ENCODE results near the gene KLHL29.
"Not testable (repeated sequence)": the region's sequence is repeated elsewhere in the genome, so short reads cannot be mapped to it uniquely, and the experiment has no call there.

KLHL29 gene

GRCh38 chr2:23375448-23375847 lies 9.5 kb upstream of the KLHL29 start:
- FAIRE-seq: no peak

GRCh38 chr2:23376075-23376474 lies 8.9 kb upstream of the KLHL29 start:
- no peak for FAIRE-seq

GRCh38 chr2:23376972-23377371 lies 8.0 kb upstream of the KLHL29 start:
- FAIRE-seq: no peak

- FAIRE-seq: no peak
These were observed 7.2 kb upstream of the KLHL29 start for GRCh38 chr2:23377771-23378170.

- no peak for FAIRE-seq
These were observed 6.5 kb upstream of the KLHL29 start for GRCh38 chr2:23378496-23378895.

- no peak for FAIRE-seq
These were observed 5.7 kb upstream of the KLHL29 start for GRCh38 chr2:23379220-23379695.

- FAIRE-seq: no peak
These were observed 4.4 kb upstream of the KLHL29 start for GRCh38 chr2:23380562-23381065.

GRCh38 chr2:23381084-23381483 lies 3.9 kb upstream of the KLHL29 start:
- FAIRE-seq: no peak

- FAIRE-seq: no peak
These were observed 3.5 kb upstream of the KLHL29 start for GRCh38 chr2:23381485-23381884.

GRCh38 chr2:23383100-23383499 lies 1.9 kb upstream of the KLHL29 start:
- FAIRE-seq: no peak

- FAIRE-seq: no peak
These were observed 370 bp downstream of the KLHL29 start for GRCh38 chr2:23385351-23385747.

- no peak for FAIRE-seq
These were observed 864 bp downstream of the KLHL29 start for GRCh38 chr2:23385748-23386338.

- FAIRE-seq: no peak
These were observed 1.6 kb downstream of the KLHL29 start for GRCh38 chr2:23386339-23387220.

- no peak for FAIRE-seq
These were observed 2.2 kb downstream of the KLHL29 start for GRCh38 chr2:23387221-23387550.

- no peak for FAIRE-seq
These were observed 2.9 kb downstream of the KLHL29 start for GRCh38 chr2:23387845-23388244.

GRCh38 chr2:23388294-23388693 lies 3.3 kb downstream of the KLHL29 start:
- no peak for FAIRE-seq

- no peak for FAIRE-seq
These were observed 4.0 kb downstream of the KLHL29 start for GRCh38 chr2:23388756-23389514.

GRCh38 chr2:23390152-23390551 lies 5.2 kb downstream of the KLHL29 start:
- FAIRE-seq: no peak

GRCh38 chr2:23391237-23391736 lies 6.3 kb downstream of the KLHL29 start:
- FAIRE-seq: not testable (repeated sequence)

GRCh38 chr2:23393722-23394121 lies 8.7 kb downstream of the KLHL29 start:
- no peak for FAIRE-seq

GRCh38 chr2:23394700-23395099 lies 9.7 kb downstream of the KLHL29 start:
- no peak for FAIRE-seq

GRCh38 chr2:23397478-23397877 lies 12.5 kb downstream of the KLHL29 start:
- FAIRE-seq: no peak

- FAIRE-seq: no peak
These were observed 14.8 kb downstream of the KLHL29 start for GRCh38 chr2:23399674-23400261.

Measured in TTC549 (cell line).